OCI-LY7 (cell line): Measurements from ENCODE around the gene GSK3B. TPM values are rescaled to one million over a fixed set of nuclear protein-coding genes. Genes with fewer than 3 reads are reported as not detected.

ENCODE experiments used
- BruUV-seq: library from RNA; stranded (reverse); fragments of 400-500 nt; replicated peaks from 2 replicates; lab custom pipeline; 2021; lab: Mats Ljungman, UMichigan
- CTCF ChIA-PET: fragments of 300-600 bp; sonication (Branson Sonifier 250); formaldehyde crosslinking; loops from one replicate; lab custom pipeline; 2022; ENCODE audit warnings: antibody characterized with exemption; ENCODE audit not compliant: unreplicated experiment; lab: Charles Lee
- POLR2A ChIA-PET: fragments of 300-600 bp; sonication (Branson Sonifier 250); formaldehyde crosslinking; loops from one replicate; lab custom pipeline; 2022; ENCODE audit warnings: antibody characterized with exemption; lab: Charles Lee
- DNase-seq: peaks from one replicate; pipeline ENCODE4 v3.0.0-alpha.2; 2015; ENCODE audit warnings: low spot score
- H2AFZ ChIP-seq: fragments of 200-600 bp; sonication (generic), shearing (Covaris generic); 2 replicates; pipeline ENCODE4 v1.6.1; 2014; ENCODE audit warnings: mild to moderate bottlenecking, antibody characterized with exemption, low read length, moderate library complexity
- H3K27ac ChIP-seq: fragments of 200-600 bp; sonication (generic); 2 replicates; pipeline ENCODE4 v1.5.1; 2014; ENCODE audit warnings: mixed run types, low read depth, mild to moderate bottlenecking, moderate library complexity, low read length, inconsistent platforms; ENCODE audit not compliant: poor library complexity, severe bottlenecking
- H3K36me3 ChIP-seq: fragments of 200-600 bp; sonication (generic); 2 replicates; pipeline ENCODE4 v1.6.1; 2014; ENCODE audit warnings: mild to moderate bottlenecking, antibody characterized with exemption, low read length, moderate library complexity, mixed read lengths; ENCODE audit not compliant: insufficient read depth
- H3K4me1 ChIP-seq: fragments of 200-600 bp; sonication (generic); 2 replicates; pipeline ENCODE4 v1.5.1; 2014; ENCODE audit warnings: mild to moderate bottlenecking, low read length; ENCODE audit not compliant: insufficient read depth, poor library complexity, severe bottlenecking
- H3K4me2 ChIP-seq: fragments of 200-600 bp; sonication (generic); 2 replicates; pipeline ENCODE4 v1.6.1; 2014; ENCODE audit warnings: mild to moderate bottlenecking, low read length
- H3K4me3 ChIP-seq: fragments of 200-600 bp; sonication (generic); 2 replicates; pipeline ENCODE4 v1.5.1; 2014; ENCODE audit warnings: mild to moderate bottlenecking, low read depth, low read length; ENCODE audit not compliant: poor library complexity, severe bottlenecking
- H3K79me2 ChIP-seq: fragments of 200-600 bp; sonication (generic); 2 replicates; pipeline ENCODE4 v1.6.1; 2016; ENCODE audit warnings: low read depth, mild to moderate bottlenecking, low read length, moderate library complexity, mixed read lengths; ENCODE audit not compliant: insufficient read depth
- H3K9me2 ChIP-seq: fragments of 200-600 bp; sonication (generic); 2 replicates; pipeline ENCODE4 v1.6.1; 2016; ENCODE audit warnings: mild to moderate bottlenecking, low read length, mixed read lengths; ENCODE audit not compliant: insufficient read depth
- H3K9me3 ChIP-seq: fragments of 200-600 bp; sonication (generic); 2 replicates; pipeline ENCODE4 v1.6.1; 2014; ENCODE audit warnings: mild to moderate bottlenecking, mixed run types, low read length, mixed read lengths
- H4K20me1 ChIP-seq: fragments of 200-600 bp; sonication (generic); 2 replicates; pipeline ENCODE4 v1.6.1; 2014; ENCODE audit warnings: mild to moderate bottlenecking, antibody characterized with exemption, low read length, moderate library complexity, mixed read lengths; ENCODE audit not compliant: insufficient read depth
- EZH2phosphoT487 ChIP-seq: fragments of 200-600 bp; sonication (generic); IDR thresholded peaks from 2 replicates; pipeline ENCODE4 v1.6.1; 2018; ENCODE audit warnings: low read depth, borderline replicate concordance, mild to moderate bottlenecking, mixed run types, antibody characterized with exemption, low read length, moderate library complexity, mixed read lengths
- intact Hi-C: fragments of 100-400 bp; cut with micrococcal nuclease; formaldehyde crosslinking; loops from one replicate; pipeline ENCODE4 v1.10.0; 2022; ENCODE audit not compliant: unreplicated experiment
- total RNA-seq, 2 experiments: library from RNA; depleted of rRNA in 1 of 2; stranded (reverse); fragments of >200 nt in 1 of 2; shearing (Covaris generic) in 1 of 2; gene quantifications; 2 replicates each; pipeline ENCODE4 v1.2.3, GENCODE V29; 2014 to 2022
- TF ChIP-seq, protein P1 (sequence below): fragments of 200-600 bp; sonication (generic); conservative IDR thresholded peaks from 2 replicates; pipeline ENCODE4 v1.5.1; 2014; ENCODE audit warnings: mild to moderate bottlenecking, antibody characterized with exemption, low read length, moderate library complexity, mixed read lengths

GSK3B gene
- total RNA-seq, 2 experiments from 2014 or later = 26.6 to 40.9 TPM

DNA sequence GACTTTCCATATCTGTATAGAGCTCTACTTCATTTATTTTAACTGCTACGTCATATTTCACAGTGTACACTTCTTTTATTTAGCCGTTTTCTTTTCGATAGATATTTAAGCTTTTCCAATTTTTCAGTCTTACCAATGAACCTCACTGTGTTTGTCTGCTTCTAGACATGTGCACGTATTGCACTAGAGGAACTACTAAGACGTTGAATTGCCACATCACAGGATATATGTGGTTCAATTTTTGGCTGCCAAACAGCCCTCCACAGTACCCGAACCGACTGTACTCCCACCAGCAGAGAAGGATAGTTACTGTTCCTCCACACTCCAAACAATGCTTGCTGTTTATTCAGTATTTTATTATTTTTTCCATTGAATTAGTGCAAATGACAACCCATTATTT is 310.4 kb downstream of the GSK3B start:
- POLR2A ChIA-PET = no interaction called here
- no peak for DNase-seq
- no TSS peak for BruUV-seq
- H2AFZ ChIP-seq = no peak overlapping the region
- CTCF ChIA-PET = no interaction called here
- no peaks in the 10 kb centered on the region for H3K9me3 ChIP-seq
- H3K4me3 ChIP-seq = no peak overlapping the region
- no peaks in the 10 kb centered on the region for H3K36me3 ChIP-seq
- TF ChIP-seq EZH2phosphoT487 = no peak
- TF ChIP-seq, protein P1, sequence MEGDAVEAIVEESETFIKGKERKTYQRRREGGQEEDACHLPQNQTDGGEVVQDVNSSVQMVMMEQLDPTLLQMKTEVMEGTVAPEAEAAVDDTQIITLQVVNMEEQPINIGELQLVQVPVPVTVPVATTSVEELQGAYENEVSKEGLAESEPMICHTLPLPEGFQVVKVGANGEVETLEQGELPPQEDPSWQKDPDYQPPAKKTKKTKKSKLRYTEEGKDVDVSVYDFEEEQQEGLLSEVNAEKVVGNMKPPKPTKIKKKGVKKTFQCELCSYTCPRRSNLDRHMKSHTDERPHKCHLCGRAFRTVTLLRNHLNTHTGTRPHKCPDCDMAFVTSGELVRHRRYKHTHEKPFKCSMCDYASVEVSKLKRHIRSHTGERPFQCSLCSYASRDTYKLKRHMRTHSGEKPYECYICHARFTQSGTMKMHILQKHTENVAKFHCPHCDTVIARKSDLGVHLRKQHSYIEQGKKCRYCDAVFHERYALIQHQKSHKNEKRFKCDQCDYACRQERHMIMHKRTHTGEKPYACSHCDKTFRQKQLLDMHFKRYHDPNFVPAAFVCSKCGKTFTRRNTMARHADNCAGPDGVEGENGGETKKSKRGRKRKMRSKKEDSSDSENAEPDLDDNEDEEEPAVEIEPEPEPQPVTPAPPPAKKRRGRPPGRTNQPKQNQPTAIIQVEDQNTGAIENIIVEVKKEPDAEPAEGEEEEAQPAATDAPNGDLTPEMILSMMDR = no peak
- no peaks in the 10 kb centered on the region for H3K4me1 ChIP-seq
- H4K20me1 ChIP-seq = no peaks in the 10 kb centered on the region
- no peaks in the 10 kb centered on the region; the same call in 1 of the 2 replicates for H3K9me2 ChIP-seq
- H3K4me2 ChIP-seq = no peak overlapping the region
- H3K79me2 ChIP-seq = no peaks in the 10 kb centered on the region
- H3K27ac ChIP-seq = no peak overlapping the region
- intact Hi-C loops = no loop called here

DNA sequence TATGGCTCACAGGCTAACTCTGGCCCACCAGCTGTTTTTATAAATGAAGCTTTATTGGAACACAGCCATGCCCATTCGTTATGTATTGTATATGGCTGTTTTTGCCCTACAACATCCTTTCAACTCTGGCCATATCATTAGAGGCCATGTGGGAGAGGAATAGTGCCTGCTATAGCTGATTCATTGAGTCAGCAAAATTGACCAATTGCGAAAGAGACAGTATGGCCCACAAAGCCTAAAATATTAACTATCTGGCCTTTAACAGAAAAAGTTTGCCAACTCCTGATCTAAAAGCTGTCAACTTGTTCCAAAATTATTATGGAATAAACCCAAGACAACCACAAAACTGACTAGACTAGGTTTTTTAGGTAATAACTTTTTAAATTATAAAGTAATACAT is 311.0 kb downstream of the GSK3B start:
- intact Hi-C loops = no loop called here
- ChIA-PET POLR2A (interaction anchor here (1.1 kb wide), 1 partner anchor 15 kb away, joined by 3 read pairs; no protein-coding TSS in a partner anchor), CTCF (no interaction called here)
- Histone ChIP-seq H3K4me3 (no peak overlapping the region), H4K20me1 (no peaks in the 10 kb centered on the region), H3K9me3 (no peaks in the 10 kb centered on the region), H3K27ac (no peak overlapping the region), H3K9me2 (no peaks in the 10 kb centered on the region; the same call in 1 of the 2 replicates), H3K36me3 (no peaks in the 10 kb centered on the region), H3K4me1 (no peaks in the 10 kb centered on the region), H3K79me2 (no peaks in the 10 kb centered on the region), H2AFZ (no peak overlapping the region), H3K4me2 (no peak overlapping the region)
- DNase-seq = no peak
- no peak for TF ChIP-seq EZH2phosphoT487
- TF ChIP-seq, protein P1 = no peak
- no TSS peak for BruUV-seq

DNA sequence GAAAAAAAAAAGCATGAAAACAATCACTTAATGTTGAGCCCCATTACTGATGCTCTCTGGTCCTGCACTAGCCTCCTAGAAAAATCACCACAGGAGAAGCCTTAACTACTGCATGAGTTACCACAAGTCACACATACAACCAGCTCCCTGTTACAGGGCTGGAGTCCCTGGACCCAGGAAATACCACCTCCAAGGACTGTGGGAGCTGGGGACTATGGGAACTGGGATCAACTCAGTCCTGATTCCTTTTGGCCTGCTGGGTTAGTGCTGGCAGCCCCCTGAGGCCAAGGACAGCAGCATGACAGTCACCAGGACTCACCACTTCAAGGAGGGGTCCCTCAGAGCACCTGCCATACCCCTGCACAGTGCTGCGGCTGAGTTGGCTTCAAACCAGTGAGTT is 311.8 kb downstream of the GSK3B start:
- no peak overlapping the region for H2AFZ ChIP-seq
- intact Hi-C loops = no loop called here
- H3K36me3 ChIP-seq = no peaks in the 10 kb centered on the region
- H4K20me1 ChIP-seq = no peaks in the 10 kb centered on the region
- no peak overlapping the region for H3K4me3 ChIP-seq
- CTCF ChIA-PET = no interaction called here
- BruUV-seq = no TSS peak
- H3K9me2 ChIP-seq = no peaks in the 10 kb centered on the region; the same call in 1 of the 2 replicates
- H3K27ac ChIP-seq = no peak overlapping the region
- no peaks in the 10 kb centered on the region for H3K4me1 ChIP-seq
- TF ChIP-seq EZH2phosphoT487 = no peak
- TF ChIP-seq, protein P1 = no peak
- no peak overlapping the region for H3K4me2 ChIP-seq
- POLR2A ChIA-PET = interaction anchor here (1.1 kb wide), 1 partner anchor 14 kb away, joined by 3 read pairs; no protein-coding TSS in a partner anchor
- no peaks in the 10 kb centered on the region for H3K79me2 ChIP-seq
- no peak for DNase-seq
- H3K9me3 ChIP-seq = no peaks in the 10 kb centered on the region
